HG02852 (cell line): ENCODE results near the gene CCDC157.
A peak's percentile ranks its signal among the peaks of the same experiment; 100 is the strongest.

ENCODE experiments used
- ATAC-seq: cut with Tn5 transposase; IDR thresholded peaks from one replicate; pipeline ENCODE4 v1.9.1; 2021; ENCODE audit warnings: mild to moderate bottlenecking, moderate library complexity; ENCODE audit not compliant: unreplicated experiment

The CCDC157 gene

DNA sequence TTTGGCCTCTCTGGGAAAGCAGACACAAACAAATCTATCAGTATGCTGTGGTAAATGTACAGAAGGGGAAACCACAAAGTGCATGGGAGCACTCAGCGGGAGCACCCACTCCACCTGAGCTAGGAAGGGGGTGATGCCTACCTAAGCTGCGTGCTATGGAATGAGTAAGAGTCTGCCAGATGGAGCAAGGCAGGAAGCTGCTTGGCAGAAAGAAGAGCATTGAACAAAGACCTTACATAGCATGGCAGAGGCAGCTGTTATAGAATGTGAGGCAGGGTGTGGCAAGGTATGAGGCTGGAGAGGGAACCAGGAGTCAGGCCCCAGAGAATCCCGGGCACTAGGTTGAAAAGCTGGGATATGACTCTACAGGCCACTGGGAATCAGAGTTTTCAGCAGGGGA lies 55.0 kb downstream of the CCDC157 start:
- ATAC-seq = no peak

DNA sequence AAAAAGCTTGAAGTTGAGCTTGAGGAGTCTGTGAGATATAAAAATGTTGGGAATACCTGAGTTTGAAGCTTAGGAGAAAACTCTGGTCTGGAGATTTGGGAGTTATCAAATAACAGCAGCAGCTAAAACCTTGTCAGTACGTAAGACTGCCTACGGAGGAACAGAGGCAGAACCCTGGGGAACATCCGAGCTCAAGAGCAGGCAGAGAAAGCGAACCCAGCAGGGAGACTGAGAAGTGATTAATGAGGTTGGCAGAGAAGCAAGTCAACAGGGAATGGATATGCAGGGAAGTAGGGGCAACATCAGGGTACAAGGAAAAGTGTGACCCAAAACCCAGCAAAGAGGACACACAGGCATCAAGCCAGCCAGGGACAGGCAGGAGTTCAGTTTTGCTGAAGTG lies 56.2 kb downstream of the CCDC157 start:
- ATAC-seq = no peak

DNA sequence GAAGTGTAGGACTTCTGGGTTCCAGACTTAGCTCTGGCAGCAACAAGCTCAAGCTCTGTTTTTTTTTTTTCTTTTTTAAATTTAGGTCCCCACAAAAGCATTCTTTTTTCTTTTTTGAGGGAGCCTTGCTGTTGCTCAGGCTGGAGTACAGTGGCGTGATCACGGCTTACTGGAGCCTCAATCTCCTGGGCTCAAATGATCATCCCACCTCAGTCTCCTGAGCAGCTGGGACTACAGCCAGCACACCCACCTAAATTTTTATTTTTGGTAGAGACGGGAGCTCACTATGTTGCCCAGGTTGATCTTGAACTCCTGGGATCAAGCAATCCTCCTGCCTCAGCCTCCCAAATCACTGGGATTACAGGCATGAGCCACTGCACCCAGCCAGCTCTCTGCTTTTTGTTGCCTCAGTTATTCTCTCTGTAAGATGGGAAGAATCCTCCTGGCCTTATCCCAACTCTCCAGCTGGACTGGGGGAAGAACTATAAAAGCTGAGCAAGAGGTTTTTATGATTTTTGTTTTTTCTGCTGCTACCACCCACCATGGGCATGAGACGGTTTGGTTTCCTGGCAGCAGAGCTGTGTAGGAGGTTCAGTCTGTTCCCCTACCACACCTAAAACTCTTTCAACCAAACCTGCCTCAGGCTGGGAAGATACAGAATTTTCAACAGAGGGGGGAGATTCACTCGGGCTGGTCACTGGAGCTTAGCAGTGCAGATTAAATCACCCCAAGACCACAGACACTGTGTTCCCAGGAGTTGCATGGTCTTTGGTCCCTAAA lies 57.1 kb downstream of the CCDC157 start:
- ATAC-seq = no peak

DNA sequence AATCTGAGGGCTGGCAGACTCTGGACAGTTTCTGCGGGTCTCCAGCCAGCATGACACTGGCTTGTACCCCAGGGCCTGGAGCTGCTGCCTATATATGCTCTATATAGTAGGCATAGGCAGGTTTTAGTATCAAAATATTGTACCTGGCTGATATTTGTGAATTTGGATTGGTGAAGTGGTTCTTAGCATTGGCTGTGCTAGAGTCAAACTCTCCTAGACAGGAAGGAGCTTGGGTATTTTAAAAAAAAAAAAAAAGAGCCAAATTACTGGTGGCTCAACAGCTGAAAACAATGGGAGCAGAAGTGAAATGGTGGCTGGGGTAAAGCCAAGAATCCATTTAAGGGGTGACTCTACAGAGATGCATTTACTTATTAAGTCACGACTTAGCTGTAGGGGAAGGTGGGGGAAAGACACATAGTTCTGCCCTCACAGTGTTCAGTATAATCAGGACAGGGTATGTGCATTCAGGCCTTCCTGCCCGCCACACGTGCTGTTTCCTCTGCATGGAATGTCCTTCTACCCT lies 57.8 kb downstream of the CCDC157 start:
- ATAC-seq = no peak

DNA sequence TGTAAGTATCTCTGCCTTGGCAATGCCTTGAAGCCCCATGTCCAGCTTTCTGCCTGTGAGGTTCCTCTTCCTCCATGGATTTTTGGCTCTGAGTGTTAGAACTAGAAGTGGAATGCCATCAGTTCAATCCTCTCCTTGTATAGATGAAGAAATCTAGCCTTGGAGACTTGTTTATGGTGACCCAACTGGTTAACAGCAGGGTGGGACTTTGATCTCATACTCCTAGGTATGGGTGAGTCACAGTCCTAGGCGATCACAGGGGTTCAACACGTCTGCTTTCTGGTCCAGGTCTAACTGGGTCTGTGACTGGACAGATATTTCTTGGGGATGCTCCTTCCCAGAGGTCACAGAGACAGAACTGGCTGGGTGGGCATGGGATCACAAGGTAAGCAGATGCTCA lies 59.6 kb downstream of the CCDC157 start:
- no peak for ATAC-seq

DNA sequence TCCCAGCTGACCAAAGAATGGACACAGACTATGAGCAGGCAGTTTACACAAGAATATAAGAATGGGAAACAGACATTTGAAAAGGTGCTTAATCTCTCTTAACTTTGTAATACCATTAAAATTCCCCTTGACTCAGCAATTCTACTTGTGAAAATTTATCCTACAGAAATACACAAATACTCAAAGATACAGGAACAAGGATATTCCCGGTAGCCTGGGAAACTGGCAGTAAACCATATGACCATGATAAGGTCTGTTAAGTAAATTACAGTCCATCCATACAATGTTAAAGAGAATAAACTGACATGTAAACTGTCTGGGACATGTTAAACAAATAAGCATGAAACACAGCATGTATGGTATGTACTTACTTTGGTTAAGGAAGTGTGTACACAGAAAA lies 60.0 kb downstream of the CCDC157 start:
- no peak for ATAC-seq

DNA sequence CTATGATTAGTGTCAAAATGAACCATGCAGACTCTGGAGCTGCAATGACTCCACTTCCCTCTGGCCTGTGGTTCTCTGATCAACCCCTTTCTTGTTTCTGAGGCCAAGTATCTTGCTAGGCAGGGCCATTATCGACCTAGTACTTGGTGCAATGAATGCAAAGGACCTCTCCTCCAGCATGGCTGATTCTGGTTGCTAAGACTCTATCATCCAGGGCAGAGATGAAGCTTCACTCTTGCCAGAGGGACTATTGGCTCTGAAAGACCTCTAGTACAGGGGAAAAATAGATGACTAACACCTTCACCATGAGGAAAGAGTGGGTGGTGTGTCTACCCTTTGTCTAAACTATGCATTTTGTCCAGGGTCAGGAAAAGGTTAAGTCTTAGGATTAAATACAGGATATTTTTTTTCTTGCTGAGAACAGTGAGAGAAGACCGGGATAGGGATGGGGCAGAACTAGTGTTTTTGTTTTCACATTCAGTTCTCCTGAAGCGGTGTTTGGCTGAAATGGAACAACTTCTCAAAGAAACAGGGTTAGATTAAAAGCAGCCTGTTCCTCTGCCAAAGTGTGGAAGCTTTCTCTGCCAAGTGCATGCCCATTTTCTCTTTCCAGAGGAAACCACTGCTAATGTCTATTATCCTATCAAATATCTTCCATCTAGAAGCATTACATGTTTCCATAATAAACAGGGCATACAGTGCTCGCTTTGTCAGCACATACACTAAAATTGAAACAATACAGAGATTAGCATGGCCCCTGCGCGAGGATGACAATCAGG lies 63.7 kb downstream of the CCDC157 start:
- ATAC-seq = no peak

DNA sequence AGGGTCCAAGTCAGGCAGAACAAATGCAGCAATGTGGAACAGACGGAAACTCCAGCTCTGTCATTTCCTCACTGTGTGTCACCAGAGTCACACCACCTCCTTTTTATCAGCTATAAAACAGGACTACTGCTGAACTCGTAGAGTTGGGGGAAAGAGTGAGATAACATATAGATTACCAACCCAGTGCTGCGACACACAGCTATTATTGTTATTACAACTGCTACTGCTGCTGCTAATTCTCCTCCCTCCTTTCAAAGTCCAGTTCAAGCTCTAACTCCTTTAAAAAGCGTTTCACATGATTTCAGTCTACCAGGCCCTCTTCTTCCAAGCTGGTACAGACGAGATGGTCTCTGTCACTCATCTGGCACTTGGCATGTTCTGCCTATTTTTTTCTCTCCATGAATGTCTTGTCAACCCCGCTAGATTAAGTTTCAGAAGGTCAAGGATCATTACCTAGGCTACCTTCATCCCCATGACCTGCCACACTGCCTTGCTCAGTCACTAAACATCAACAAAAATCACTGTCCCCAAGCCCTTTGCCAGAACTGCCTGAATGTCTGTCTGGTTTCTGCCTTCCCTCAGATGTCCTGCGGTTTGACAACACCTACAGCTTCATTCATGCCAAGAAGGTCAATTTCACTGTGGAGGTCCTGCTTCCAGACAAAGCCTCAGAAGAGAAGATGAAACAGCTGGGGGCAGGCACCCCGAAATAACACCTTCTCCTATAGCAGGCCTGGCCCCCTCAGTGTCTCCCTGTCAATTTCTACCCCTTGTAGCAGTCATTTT lies 65.1 kb downstream of the CCDC157 start:
- no peak for ATAC-seq

DNA sequence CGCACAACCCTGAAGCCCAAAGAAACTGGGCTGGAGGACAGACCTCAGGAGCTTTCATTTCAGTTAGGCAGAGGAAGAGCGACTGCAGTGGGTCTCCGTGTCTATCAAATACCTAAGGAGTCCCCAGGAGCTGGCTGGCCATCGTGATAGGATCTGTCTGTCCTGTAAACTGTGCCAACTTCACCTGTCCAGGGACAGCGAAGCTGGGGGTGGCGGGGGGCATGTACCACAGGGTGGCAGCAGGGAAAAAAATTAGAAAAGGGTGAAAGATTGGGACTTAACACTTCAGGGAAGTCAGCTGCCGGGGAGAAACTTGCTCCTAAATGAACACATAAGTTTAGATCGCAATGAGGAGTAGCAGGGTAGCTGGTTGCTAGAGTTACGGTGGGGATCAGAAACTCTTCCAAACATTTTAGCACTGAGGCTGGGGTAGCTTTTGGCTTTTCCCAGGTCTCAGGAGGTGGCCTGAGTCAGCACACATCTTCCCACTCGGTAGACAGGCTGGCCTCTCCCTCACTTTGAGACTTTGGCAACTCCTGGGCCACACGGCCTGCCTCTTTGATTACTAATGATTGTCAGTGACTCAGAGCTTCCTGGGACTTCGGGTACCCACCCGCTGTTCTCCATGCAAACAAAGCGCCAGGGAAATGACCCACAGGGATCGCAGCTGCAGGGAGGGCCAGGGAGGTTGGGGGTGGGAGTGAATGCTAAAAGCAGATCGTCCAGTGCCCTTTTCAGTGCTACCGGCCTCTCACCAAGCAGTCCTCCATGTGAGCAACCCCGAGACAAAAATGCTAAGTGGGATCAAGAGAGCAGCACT lies 65.9 kb downstream of the CCDC157 start:
- no peak for ATAC-seq

DNA sequence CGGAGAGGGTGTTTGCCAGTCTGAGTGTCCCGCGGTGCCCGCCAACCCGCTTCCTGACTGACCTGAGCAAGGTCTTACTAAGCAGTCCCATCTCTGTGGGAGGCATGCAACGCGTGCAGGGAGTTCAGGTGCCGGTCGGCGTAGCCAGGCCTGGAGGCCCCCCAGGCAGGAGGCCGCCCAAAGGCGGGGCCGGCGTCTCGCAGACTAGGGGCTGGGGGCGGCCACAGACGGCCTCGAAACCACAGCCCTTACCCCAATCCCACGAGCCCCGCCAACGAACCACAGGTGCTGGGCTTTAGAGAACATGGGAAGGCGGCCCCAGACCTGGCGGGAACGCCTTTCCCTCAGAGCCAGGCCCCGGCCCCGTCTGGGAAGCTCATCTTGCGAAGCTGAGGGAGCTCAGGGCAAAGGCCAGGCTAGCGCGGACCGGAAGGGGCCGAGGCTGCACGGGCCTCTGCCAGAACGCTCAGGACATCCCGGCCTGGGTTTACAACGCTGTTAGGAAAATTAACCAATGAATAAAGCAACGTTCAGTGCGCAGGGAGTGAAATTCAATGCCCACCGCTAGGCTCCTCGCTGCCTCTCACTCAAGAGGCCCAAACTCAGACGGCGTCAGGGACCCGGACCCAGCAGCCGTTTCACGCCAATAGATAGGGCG lies 66.6 kb downstream of the CCDC157 start:
- ATAC-seq = peak; percentile 35

DNA sequence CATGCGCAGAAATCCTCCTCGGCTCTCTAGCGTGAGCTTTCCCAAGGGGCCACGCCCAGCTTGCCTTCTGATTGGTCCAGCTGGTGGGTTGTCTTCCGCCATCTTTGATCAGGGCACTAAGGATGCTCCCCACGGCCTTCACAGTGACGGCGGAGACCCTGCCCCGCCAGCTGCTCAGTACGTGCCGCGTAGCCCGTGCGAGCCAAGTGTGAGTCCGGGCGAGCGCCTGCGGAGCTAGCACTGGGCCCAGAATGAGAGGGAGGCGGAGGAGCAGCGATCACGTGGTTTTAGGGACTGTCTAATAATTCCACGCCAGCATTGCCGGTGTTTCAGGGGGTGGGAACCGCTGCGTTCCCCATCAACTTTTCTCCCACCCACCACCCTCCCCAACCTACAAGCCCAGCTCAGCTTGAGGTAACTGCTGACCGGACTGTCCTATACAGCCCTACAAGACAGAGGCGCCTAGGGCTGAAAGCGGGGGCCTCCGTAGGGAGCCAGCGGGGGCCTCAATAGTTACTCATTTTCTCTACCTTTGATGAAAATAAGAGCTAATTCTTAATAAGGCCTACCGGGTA lies 67.2 kb downstream of the CCDC157 start:
- ATAC-seq = peak; percentile 83

DNA sequence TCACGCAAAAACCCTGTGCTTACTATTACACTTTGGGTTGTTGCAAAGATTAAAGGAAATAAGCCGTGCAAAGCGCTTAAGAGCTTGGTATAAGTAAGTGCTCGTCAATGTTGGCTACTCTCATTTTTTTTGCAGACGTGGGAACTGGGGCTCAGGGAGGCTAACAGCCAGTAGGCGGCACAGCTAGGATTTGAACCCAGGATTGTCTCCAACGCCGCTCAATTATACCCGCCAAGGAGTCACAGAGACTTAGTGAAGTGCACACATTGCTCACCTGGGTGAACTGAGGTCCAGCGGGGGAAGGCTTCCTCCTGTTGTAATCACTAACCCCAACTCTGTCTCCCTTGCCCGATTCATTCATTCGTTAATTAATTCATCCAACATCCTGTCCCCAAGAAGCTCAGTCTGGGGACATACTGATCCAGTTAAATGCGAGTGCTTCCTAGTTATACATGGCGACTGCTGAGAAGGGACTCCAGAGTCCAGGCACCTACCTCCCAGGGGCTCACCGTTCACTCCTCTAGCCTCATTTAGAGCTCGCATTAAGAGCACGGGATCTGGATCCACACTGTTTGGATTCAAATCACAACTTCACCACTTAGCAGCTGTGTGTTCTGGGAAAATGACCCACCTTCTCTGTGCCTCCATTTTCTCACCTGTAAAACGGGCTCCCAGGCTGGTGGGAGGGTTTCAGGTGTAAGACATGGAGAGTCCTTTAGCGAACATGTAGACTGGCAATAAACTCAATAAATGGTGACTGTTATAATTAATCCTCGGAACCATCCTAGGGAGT lies 67.9 kb downstream of the CCDC157 start:
- ATAC-seq = no peak

DNA sequence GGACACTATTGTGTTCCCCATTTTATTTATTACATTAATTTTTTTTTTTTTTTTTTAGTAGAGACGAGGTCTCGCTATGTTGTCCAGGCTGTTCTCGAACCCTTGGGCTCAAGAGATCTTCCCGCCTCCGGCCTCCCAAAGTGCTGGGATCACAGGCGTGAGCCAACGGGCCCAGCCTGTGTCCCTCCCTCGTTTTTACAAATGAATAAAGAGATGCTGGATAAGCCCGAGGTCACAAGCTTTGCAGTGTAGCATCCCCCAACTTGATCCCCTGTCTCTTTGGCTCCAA lies 68.5 kb downstream of the CCDC157 start:
- no peak for ATAC-seq

DNA sequence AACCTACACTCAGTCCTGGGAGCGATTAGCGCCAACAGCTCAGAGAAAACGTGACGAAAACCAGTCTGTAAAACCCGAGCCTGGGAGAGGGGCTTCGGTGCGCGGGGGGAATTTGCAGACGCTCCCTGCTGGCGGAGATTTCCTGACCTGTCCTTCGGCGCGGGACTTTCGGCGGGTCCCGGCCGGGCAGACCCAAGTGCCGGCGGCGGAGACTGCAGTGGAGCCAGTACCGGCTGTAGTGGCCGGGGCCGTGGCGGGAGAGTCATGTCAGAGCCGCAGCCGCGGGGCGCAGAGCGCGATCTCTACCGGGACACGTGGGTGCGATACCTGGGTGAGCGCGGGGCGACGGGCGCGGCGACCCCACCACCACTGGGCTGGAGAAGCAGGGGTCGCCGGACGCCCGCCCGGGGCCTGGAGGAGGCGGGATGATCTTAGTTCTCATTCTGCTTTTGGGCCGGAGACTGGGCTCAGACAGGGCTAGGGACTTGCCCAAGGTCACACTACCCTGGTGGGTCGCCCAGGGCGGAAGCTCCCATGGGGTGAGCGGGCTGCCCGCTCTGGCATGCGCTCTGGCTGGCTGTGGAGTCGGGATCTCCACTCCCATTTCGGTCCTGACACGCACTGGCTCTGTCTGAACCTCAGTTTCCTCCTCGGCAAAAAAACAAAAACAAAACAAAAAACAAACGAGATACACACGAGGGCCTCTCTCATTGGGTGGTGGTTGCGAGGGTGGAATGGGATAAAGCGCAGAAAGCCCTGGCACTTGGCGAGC lies 69.0 kb downstream of the CCDC157 start, which contains the start of gene MTFP1:
MTFP1 (plus strand) TSS at position 153 of the 772 bp plus-strand sequence; CDS start at position 265, 112 bp downstream.
- no peak for ATAC-seq
